SU-DHL-6 (cell line): ENCODE results near the gene SLC1A5.

Experiments used
- CTCF ChIP-seq: fragments of 200-600 bp; sonication (generic); IDR thresholded peaks from one replicate; pipeline ENCODE4 v1.5.1; 2017; ENCODE audit warnings: antibody characterized with exemption, mild to moderate bottlenecking, low read length, moderate library complexity; ENCODE audit not compliant: insufficient read depth, poor library complexity, severe bottlenecking
- EZH2phosphoT487 ChIP-seq: fragments of 200-600 bp; sonication (generic), shearing (Covaris generic); conservative IDR thresholded peaks from 2 replicates; pipeline ENCODE4 v1.6.1; 2018; ENCODE audit warnings: mild to moderate bottlenecking, antibody characterized with exemption, low read length, moderate library complexity, mixed read lengths

- TF ChIP-seq CTCF = no peak
- no peak for TF ChIP-seq EZH2phosphoT487
These were observed 34.7 kb upstream of the SLC1A5 start for GRCh38 chr19:46823049-46823448.
